ENCODE results near the gene DISP1.
A peak's percentile ranks its signal among the peaks of the same experiment; 100 is the strongest.

The DISP1 gene, protein sequence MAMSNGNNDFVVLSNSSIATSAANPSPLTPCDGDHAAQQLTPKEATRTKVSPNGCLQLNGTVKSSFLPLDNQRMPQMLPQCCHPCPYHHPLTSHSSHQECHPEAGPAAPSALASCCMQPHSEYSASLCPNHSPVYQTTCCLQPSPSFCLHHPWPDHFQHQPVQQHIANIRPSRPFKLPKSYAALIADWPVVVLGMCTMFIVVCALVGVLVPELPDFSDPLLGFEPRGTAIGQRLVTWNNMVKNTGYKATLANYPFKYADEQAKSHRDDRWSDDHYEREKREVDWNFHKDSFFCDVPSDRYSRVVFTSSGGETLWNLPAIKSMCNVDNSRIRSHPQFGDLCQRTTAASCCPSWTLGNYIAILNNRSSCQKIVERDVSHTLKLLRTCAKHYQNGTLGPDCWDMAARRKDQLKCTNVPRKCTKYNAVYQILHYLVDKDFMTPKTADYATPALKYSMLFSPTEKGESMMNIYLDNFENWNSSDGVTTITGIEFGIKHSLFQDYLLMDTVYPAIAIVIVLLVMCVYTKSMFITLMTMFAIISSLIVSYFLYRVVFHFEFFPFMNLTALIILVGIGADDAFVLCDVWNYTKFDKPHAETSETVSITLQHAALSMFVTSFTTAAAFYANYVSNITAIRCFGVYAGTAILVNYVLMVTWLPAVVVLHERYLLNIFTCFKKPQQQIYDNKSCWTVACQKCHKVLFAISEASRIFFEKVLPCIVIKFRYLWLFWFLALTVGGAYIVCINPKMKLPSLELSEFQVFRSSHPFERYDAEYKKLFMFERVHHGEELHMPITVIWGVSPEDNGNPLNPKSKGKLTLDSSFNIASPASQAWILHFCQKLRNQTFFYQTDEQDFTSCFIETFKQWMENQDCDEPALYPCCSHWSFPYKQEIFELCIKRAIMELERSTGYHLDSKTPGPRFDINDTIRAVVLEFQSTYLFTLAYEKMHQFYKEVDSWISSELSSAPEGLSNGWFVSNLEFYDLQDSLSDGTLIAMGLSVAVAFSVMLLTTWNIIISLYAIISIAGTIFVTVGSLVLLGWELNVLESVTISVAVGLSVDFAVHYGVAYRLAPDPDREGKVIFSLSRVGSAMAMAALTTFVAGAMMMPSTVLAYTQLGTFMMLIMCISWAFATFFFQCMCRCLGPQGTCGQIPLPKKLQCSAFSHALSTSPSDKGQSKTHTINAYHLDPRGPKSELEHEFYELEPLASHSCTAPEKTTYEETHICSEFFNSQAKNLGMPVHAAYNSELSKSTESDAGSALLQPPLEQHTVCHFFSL (N-terminal part only)

DNA sequence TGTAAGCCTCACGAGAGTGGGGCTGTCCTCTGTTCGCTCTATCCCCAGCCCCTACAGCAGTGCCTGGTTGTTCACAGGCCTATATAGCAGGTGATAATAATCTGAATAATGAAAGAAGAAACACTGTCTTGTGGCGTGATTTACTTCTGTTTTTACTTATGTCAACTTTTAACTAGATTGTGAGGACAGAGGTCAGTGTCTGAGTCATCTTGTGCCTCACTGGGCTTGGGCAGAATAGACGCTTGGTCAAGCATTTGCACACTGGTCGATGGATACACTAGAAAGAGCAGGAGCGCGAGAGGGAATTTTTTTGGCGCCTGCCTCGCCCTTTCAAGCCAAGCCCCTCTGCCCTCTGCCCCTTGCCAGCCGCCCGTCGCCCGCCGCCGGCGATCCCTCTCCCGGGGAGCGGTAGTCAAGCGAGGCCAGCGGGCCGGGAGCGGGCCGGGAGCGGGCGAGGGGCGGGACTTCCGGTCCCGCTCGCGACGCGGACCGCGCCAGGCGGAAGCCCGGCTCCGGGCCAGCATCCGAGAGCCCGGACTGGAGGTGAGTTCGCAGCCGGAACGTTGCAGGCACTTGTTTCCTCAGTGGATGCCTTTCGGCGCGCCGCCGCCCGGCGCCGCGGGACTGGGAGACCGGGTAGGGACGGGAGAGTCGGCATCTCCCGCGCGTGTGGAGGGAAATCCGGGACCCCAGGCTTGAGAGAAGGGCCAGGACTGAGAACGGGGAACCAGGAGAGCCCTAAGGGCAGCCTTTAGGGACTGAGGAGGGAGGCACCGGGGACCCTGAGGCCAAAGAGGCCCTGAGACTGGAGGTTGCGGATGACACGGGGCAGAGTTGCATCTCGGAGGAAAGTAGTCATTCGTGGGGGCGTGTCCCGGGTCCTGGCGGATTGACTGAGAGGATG is at the start of gene DISP1:
Gene DISP1 (plus strand): TSS at position 504 of the 904 bp plus-strand sequence. CDS start 127,785 bp downstream, outside the sequence.
- DNase-seq: peak; percentile 48

GRCh38 chr1:222767152-222767571 is 47.7 kb upstream of the DISP1 start:
- DNase-seq: no peak

- no peak for DNase-seq
Measured at GRCh38 chr1:222768592-222768991, 46.2 kb upstream of the DISP1 start.

DNA sequence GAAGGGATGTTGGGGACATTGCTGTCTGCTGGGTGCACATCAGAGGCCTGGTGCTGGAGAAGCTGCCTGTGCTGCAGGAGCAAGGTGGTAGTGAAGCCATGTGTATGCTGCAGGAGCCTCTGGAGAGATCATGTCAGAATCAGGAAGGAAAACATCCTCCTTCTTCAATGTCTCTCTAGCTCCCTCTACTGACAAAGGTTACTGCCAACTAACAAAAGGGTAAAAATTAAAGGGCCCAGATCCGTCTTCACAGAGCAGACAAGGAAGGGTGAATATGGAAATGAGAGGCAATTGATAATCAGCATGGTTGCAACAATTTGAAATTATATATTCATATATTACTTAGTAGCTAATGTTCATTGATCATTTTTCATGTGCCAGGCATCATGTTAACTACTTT is 45.7 kb upstream of the DISP1 start:
- DNase-seq: no peak

DNA sequence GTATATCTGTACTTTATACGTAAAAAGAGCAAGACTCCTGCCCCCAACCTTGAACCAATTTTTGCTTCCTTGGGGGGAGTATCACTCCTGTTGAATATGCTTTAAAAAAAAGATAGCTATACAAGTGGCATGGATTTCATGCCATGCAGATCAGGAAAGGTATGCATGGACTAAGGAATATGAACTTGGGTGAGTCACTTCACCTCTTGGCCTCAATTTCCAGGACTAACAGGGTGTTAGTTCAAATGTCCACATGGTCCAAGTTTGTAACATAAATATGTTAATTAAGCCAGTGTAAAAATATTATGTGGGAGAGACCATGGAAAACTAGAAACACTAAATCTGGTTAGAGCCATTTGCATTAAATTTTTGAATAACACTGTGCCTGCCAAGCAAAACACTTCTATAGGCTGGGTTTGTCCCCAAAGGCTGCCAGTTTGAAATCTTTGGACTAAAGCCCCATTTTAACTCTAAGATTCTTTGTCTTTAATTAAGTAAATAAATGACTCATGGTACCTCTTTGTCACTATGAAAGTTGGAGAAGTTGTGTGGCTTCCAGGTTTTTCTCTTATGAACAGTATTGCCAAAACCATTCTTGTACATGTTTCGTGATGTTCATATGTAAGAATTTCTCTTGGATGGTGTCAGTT is 44.7 kb upstream of the DISP1 start:
- DNase-seq: no peak

GRCh38 chr1:222772996-222773379 is 41.9 kb upstream of the DISP1 start:
- no peak for DNase-seq

DNA sequence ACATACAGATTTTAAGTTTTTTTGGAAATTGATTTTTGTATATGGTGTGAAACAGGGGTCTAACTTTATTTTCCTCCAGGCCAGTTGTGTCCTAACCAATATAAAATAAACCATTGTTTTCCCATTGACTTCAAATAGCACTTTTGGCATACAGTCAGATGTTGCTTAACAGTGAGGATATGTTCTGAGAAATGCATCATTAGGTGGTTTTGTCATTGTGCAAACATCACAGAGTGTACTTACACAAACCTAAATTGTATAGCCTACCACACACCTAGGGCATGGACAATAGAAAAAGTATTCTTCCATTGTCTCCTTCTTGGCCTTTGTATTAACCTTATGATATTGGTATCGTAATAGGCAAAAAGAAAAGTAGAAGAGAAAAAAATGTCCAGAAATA is 37.4 kb upstream of the DISP1 start:
- peak; percentile 12 for DNase-seq

DNA sequence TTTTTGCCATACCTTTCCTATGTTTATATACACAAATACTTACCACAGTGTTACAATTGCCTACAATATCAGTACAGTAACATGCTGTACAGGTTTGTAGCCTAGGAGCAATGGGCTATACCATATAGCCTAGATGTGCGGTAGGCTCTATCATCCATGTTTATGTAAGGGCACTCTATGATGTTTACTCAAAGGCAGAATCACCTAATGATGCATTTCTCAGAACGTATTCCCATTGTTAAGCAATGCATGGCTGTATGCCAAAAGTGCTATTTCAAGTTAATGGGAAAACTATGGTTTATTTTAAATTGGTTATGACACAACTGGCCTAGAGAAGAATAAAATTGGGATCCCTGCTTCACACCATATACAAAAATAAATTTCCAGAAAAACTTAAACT is 36.9 kb upstream of the DISP1 start:
- DNase-seq: peak; percentile 22

GRCh38 chr1:222781251-222781650 is 33.6 kb upstream of the DISP1 start:
- DNase-seq: no peak

- DNase-seq: no peak
Measured at GRCh38 chr1:222783051-222783450, 31.8 kb upstream of the DISP1 start.

DNA sequence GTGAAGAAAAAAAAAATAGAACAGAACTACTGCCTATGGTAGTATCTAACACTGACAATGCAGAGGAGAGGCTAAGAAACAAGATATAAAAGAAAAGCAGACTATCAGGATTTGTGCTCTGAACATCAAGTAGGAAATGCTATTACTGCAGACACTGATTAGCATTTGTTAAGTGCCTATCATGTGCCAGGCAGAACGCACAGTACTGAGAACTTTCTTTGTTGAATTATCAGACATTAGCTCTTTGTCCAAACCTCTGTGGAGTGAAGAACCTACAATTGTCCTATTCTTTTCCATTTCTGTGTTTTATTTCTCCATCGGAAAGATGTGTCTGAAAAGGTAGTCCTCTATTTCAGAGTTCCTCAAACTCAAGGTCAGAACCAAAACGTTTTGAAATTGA is 30.5 kb upstream of the DISP1 start:
- DNase-seq: no peak

GRCh38 chr1:222784916-222785315 is 29.9 kb upstream of the DISP1 start:
- peak; percentile 65 for DNase-seq

GRCh38 chr1:222785529-222785928 is 29.3 kb upstream of the DISP1 start:
- no peak for DNase-seq

DNA sequence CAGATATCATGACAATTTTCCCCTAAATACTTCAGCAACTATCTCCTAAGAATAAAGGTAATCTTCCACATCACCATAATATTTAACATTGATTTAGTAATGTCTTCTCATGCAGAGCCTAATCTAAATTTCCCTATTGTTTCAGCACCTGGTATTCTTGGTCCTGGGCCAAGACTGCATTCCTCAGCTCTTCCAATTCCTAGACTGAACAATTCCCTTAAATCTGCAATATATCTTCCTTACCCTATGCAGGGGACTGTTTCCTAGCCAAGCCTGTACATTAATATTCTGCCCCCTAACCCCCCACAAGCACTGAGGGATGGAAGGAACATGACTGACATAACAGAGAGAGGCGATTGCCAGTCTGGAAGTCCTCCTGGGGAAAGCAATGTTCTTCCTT is 28.7 kb upstream of the DISP1 start:
- DNase-seq: no peak

DNA sequence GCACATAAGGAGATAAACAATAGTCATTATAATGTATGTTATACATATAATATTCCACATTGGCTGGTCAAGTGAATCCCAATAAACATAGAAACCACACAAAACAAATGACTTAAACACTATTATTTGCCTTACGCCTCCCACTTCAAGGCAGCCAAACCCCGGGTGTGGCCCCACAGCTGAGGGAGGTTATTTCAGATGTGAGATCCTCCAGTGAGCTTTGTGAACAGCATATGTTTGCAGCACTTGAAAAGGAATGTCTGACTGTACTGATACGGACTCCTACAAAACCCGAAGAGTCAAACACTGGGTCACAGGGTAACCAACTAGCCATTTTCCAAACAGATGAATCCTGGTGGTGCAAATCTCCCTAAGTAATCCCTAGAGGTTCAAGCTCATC is 27.1 kb upstream of the DISP1 start:
- no peak for DNase-seq

DNA sequence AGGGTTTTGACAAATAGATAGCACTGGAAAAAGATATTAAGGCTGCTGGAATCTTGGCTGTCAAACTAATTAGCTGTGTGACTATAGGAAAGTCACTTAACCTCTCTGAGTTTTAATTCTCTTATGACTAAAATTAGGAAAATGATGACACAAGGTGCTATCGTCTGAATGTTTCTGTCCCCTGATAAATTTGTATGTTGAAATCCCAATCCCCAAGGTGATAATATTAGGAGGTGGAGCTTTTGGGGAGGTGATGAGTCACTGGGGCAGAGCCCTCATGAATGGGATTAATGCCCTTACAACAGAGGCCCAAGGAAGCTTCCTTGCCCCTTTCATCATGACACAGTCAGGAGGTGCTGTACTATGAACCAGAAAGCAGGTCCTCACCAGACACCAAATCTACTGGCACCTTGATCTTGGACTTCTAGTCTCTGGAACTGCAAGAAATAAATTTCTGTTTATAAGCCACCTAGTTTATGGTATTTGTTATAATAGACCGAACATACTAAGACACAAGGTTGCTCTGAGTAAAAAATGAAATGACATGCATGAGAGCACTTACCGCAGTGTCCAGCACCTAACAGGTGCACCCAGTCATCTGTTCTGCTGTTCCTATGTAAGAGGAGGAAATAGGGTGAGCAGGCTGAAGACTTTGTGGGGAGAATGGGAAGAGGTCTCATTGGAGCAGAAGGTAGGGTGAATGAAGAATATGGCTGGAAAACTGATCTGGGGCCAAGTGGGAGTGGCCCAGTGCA is 26.3 kb upstream of the DISP1 start:
- no peak for DNase-seq

GRCh38 chr1:222790115-222790514 is 24.7 kb upstream of the DISP1 start:
- no peak for DNase-seq

- DNase-seq: no peak
Measured at GRCh38 chr1:222790520-222790919, 24.3 kb upstream of the DISP1 start.

GRCh38 chr1:222791006-222791710 is 23.7 kb upstream of the DISP1 start:
- no peak for DNase-seq

DNA sequence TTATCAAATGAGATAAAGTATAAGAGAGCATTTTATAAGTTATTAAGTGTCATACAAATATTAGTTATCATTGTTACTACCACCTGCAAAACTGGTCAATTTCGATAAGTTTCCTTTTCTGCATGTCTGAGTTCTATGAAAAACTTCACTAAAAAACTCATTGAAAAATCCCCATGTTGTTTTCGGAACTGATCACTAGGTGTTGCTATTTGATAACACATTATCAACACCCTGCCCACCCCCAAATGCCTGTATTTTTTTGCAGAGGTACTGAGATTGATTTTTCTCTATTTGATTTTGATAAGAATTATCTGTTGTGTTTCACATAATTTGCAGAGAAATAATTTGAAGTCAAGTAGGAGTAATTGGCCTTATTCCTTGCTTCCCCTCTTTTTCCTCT is 22.1 kb upstream of the DISP1 start:
- DNase-seq: no peak
